Hematopoietic multipotent progenitor cell treated with erythropoietin and hydrocortisone succinate and interleukin-3 and kit ligand, for 6 days (in vitro differentiated cells): ENCODE measurements around the gene USP2.
A peak's percentile ranks its signal among the peaks of the same experiment; 100 is the strongest.

Source experiments
- DNase-seq: peaks from one replicate; pipeline ENCODE4 v3.0.0-alpha.2; 2015

USP2 gene

GRCh38 chr11:119340335-119341221, 40.9 kb downstream of the USP2 start, which contains the start of gene C1QTNF5:
Gene C1QTNF5 (minus strand): TSS chr11:119340883. CDS start chr11:119340397, 486 bp downstream.
- DNase-seq = no peak

- peak; percentile 54 for DNase-seq
Observed at GRCh38 chr11:119339589-119340334, 41.7 kb downstream of the USP2 start.

DNA sequence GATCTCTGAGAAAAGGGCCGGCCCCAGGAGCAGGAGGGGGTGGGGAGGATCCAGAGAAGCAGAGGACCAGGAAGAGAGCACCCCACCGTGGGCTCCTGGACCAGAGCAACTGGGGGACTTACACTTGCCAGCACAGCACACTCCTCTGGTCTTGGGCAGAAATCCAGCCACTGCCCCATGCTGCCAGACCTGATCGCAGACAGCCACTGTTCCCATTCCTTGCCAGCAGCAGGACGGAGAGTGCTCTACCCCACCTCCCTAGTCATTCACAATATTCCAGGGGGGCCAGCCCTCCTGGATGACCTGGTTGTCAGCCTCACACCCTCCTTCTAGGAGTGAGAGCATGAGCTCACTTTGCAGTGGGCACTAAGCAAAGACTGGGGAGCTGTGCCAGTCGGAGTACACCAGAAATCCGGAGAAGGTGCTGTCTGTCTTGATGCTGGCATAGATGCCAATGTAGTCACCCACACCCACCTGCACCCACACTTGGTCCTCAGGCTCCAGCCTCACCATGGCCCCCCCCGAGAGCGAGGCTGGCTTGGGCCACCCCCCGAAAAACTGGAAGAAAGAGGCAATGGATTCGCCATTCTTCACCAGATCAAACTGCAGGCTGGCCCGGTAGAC, 42.4 kb downstream of the USP2 start:
- DNase-seq = no peak

- DNase-seq = peak; percentile 85
Observed at GRCh38 chr11:119338318-119338890, 43.1 kb downstream of the USP2 start.

DNA sequence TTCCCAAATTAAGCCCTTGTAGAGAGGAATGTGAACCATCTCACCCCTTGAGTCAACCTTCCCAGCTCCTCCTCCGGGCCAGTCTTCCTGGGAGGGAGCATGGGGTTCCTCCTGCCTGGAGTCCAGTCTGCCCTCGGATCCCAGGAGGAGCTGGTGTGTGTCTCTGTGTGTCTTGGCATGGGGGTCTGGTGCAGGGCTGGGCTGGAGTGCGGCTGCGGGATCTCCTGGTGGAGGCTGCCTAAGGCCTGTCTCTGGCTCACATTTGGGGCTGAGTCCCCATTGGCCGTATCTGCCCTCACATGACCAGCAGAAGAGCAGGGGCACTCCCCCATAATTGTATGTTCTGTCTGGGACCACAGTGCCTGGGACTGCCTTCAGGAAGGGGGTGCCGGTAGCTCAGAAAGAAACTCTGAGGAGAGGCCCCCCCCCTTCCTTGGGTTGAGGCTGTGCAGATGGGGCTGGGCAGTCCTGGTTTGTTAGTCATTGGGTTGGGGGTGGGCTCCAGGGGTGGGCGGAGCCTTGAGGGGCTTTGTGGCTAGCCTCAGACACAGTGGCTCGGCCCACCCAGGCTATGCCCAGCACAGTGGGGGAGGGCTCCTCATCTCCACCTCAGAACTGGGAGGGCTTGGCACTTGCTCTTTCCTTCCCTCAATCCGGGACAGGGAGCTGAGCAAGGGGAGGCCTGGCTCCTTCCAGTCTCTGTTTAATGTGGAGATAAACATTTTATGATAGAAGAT, 43.7 kb downstream of the USP2 start:
- no peak for DNase-seq

GRCh38 chr11:119336744-119337469, 44.6 kb downstream of the USP2 start:
- DNase-seq = no peak

GRCh38 chr11:119335655-119336543, 45.6 kb downstream of the USP2 start:
- no peak for DNase-seq

GRCh38 chr11:119335091-119335654, 46.3 kb downstream of the USP2 start:
- DNase-seq = no peak

DNA sequence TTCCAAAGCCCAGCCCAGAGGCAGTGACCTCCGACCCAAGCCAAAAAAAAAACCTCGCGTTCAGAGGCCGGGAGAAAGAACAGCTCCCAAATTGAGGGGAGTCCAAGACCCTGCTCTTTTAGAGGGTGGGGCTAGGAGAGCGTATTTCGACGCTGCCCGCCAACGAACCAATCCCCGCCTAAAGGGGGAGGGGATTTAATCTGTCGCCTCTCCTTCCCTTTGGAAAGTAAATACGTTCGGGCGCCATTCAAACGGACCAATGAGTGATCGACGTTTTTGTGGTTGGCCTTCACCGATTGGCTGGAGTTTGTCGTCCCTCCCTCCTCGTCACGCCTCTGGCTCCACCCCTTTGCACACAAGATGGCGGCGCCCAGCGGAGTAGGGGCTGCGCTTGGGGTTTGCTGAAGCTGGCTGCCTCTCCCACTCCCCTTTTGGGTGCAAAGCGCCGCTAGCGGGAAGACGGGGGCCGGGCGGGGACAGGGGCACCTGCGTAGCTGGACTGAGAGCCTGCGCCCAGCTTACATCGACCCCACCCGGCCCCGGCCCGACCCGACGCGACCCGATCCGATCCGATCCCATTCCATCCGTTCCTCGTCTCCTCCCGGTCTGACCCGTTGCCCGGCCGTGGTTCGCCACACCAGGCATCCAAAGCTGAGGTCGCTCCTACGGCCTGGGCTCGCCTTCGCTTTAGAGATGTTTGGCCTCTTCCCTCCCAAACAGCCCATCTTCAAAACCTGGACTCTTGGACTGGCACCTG, 47.1 kb downstream of the USP2 start, which contains the start of gene RNF26:
TSS of gene RNF26 (plus strand) at position 354 of the 757 bp plus-strand sequence. CDS start 596 bp downstream, outside the sequence.
- DNase-seq = peak; percentile 99

DNA sequence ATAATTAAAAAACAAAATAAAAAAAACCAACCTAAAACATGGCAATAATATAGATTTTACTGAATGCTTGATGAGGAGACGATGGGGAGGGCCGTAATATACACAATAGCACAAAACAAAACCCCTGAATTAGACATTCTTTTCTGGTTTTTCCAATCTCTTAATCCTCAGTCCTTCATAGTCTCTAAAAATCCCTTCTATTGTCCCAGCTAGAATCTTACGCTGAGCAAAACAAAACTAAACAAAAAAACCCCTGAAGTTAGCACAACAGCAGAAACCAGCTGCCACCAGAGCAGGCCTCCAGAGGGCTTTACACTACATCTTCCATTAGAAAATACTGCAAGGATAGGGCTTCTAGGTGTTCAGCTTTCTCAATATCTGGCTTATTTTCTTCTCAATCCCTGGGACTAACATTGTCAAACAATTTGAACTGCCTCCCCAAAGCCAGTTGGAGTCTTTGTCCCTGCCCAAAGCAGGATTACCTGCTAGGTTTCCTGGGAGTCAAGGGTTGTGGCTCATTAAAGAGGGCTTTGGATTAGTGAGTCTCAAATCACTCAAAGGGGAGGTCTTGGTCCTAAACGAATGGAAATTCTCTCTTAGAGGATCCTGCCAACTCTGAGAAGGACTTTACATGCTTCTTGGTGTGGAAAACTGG, 49.3 kb downstream of the USP2 start:
- no peak for DNase-seq

GRCh38 chr11:119330237-119330636, 51.3 kb downstream of the USP2 start:
- no peak for DNase-seq

DNA sequence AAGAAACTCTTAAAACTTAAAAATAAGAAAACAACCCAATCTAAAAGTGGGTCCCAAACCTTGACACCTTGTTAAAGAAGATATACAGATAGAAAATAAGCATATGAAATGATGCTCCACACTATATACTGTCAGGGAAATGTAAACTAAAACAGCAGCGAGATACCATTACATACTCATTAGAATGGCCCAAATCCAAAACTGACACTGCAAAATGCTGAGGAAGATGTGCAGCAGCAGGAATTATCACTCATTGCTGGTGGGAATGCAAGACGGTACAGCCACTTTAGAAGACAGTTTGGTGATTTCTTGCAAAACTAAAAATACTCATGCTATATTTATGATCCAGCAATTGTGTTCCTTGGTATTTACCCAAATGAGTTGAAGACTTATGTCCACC, 52.2 kb downstream of the USP2 start:
- DNase-seq = no peak

GRCh38 chr11:119324189-119324588, 57.3 kb downstream of the USP2 start:
- DNase-seq = no peak

GRCh38 chr11:119323532-119324033, 57.9 kb downstream of the USP2 start:
- peak; percentile 75 for DNase-seq

DNA sequence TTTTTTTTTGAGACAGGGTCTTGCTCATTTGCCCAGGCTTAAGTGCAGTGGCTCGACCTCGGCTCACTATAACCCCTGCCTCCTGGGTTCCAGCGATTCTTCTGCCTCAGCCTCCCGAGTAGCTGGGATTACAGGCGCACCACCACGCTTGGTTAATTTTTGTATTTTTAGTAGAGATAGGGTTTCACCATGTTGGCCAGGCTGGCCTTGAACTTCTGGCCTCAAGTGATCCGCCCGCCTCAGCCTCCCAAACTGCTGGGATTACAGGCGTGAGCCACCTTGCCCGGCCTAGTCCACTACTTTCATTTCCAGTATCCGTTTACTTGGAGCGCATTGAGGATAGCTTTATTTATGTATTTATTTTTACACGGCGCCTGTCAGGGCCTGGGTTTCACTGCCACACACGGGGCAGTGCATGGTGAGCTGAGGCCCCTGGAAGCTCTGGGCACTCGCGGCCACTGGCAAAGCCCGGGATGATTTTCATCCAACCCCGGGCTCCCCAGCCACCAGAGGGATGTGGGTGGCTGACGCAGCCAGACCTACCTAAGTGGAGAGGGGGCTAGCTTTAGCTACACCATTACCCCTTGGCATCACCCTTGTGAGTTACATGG, 58.5 kb downstream of the USP2 start:
- no peak for DNase-seq

DNA sequence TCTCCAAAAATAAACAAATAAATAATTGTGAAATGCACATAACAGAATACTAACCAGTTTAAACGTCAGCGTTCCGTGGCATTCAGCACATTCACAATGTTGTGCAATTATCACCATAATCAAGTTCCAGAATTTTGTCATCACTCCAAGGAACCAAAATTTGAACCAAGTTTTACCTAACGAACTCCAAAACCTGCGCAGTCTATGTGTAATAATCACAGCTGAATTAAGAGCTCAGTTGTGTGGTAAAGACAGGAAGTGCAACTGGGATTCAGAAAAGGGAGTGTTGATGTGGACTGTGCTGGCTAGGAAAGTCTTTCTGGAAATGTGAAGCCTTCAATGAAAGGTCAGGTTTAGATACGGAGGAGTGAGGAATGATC, 59.1 kb downstream of the USP2 start:
- no peak for DNase-seq

DNA sequence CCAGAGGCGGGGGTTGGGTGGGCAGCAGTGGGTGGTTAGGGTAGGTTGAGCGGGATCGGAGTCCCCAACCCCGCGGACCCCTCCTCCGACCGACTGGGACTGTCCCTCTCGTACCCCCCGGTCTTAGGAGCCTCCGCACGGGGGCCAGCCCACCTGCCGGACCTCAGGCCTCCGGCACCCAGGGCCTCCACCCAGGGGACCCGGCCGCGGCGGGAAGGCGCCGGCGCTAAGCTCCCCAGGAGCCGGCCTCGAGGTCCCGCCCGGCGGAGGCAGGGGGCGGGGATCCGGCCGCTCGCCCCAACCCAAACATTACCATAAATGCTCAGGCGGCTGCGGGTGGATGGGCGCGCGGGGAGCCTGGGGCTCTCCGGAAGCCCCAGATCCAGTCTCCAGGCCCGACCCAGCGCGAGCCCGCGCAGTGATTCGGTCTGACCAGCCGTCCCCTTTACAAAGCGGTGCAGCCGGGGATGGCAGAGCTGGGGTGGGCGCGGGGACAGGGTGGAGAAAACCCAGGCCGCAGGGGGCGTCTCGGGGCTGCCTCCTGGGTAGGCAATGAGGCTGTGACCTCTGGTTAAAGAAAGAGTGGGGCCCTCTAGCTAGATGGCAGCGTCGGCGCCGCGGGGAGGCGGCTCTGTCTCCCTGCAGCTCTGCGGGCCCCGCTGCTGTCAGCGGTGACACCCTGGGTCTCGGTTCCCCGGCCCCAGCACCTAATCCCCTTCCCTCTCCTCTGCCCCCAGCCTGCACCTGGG, 60.5 kb downstream of the USP2 start:
- DNase-seq = peak; percentile 49
